ENCODE results near the gene JOSD1.
A peak's percentile ranks its signal among the peaks of the same experiment; 100 is the strongest.
"Not testable (repeated sequence)": the region's sequence is repeated elsewhere in the genome, so short reads cannot be mapped to it uniquely, and the experiment has no call there.

Gene JOSD1

DNA sequence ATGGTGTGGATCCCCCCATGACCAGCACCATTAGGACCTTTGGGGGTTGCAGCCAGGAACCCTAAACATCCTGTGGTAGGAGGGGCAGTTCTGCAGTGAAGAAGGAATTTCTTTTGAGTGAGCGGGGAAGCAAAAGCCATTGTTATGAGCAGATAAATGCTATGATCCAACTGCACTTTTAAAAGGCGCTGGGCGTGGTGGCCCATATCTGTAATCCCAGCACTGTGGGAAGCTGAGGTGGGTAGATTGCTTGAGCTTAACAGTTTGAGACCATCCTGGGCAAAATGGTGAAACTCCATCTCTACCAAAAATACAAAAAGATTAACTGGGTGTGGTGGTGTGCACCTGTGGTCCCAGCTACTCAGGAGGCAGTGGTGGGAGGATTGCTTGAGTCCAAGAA lies 24.9 kb downstream of the JOSD1 start:
- no peak for DNase-seq

DNA sequence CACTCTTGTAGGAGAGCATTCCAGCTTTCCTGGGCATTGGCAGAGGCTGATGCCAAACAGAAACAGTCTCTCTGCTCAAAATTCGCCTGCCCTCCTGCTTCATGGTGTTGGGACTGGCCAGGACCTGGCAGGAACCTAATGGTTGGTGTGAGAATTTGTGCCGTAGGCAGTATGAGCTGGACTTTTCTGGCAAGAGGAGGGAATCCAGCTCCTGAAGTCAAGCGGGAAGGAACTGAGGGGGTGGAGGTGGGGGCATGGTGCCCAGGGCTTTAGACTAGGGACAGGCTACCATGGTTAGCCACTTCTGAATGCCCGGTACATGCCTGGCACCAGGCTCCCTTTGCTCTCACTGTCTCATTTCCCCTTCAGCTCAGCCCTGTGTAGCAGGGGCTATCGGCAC lies 25.9 kb downstream of the JOSD1 start:
- no peak for DNase-seq

DNA sequence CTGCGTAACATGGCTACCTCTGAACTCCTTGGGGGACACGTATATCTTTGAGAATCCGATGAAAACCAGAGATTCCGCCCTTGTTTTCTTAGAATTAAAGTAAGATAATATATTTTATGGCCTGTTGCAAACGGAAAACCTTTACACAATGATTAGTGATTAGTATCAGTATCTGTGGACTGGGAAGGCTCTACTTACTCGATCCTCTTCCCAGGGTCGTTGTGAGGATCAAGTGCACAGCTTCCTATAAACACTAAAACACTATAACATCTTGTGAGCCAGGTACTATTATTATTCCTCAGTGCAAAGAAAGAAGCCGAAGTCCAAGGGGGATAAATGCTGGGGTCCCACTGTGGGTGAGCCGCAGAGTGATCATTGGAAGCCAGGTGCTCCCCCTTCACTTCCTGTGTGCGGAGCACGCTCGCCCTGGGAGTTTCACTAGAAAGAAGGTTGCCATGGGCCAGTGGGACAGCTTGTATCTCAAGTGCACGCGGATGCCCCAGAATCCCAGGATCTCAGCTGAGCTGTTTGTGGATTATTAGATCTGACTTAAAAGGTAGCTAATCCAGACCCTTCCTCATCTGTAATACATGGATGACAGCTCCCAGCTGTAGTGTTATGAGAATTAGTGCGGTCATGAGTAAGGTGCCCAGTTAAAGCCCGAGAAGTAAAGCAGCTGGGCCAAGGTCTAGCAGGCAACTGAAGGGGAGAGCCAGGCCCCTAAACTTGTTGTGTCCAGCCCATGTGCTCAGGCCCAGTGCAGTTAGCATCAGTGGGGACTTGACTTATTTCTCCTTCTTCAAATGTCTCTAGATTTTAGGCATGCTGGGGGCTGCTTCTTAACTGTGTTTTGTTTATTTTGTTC lies 43.5 kb downstream of the JOSD1 start:
- peak; percentile 4 to 34 for DNase-seq

DNA sequence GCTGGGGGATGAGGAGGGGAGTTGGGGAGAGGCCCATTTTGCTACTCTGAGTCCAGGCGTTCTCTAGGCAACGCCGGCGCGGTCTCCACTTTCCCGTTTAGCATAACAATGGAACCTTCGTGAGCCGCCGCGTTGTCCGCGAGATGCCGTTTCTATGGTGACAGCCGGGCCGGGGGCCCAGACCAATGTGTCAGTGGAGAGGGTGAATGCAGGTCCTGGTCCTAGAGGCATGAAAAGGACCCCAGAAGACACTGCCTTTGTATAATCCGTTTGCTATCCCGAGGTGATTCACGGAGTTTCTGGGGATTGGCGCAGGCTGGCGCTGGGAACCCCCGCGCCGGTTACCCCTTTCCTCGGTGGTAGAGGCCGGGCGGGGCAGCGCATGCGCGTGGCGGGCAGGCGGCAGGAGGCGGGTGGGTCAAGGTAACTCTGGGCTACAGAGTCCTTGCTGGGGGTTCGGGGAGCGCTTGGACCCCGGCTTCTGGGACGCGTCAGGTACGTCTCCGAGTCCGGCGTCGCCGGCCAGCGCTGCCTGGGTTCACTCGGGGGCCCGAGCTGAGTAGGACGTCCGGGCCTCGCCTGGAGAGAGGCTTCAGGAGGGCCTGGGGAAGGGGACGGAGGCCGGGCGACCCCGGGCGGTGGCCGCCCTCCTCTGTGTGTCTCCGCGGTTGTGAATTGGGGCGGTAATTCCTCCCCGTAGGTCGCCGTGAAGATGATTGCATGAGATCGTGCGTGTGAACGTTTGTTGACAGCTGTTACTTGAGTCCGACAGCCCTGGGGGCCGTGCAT lies 44.3 kb downstream of the JOSD1 start, which contains the start of the genes CBY1 and FAM227A:
Gene CBY1, plus strand, starts transcription at position 383 of the 789 bp plus-strand sequence. CDS start 11,417 bp downstream, outside the sequence.
Gene FAM227A, minus strand, starts transcription at position 137 of the 789 bp plus-strand sequence. CDS start 6,224 bp downstream, outside the sequence.
- DNase-seq = peak; percentile 83 to 88

DNA sequence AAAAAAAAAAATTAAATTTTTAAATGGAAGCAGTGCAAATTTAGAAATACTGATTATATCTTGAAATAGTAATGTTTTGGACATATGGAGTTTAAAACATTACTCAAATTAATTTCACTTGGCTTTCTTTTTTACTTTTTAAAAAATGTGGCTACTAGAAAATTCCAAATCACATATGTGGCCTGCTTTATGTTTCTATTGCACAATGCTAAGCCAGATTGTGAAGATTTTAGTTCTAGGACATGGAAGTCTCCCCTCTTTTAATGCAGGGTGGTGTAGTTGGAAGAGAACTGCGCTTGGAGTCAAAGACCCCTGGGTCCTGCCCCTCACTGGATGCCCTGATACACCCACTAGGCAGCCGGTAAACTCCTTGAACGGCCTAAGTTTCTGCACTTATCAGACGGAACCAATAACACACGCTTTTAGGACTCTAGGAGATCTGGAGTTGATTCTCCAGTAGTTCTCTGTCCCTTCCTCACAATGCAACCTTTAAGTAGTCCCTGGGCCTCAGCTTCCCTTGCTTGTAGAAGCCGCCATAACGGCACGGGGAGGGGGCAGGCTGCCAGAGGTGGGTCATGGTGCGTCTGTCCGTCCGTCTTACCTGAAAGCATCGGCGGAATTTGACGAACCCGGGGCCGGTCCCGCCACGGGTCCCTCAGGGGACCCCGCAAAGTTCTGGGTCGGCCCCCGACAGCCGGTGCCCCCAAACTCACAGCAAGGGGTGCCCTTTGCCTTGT lies 45.1 kb downstream of the JOSD1 start:
- no peak for DNase-seq

DNA sequence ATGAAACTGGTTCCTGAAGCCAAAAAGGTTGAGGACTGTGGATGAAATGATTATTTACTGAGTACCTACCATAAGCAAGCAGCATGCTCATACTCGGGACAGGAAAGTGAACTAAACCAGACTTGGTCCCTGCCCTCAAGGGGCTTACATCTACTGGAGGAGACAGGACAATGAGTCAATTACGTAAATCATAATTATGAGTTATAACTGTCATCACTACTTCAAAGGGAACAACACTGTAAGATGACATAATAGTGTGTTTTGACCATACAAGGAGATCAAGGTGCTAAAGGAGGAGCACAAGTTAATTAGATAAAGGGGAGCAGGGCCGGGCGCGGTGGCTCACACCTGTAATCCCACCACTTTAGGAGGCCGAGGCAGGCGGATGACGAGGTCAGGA lies 47.0 kb downstream of the JOSD1 start:
- DNase-seq = no peak

DNA sequence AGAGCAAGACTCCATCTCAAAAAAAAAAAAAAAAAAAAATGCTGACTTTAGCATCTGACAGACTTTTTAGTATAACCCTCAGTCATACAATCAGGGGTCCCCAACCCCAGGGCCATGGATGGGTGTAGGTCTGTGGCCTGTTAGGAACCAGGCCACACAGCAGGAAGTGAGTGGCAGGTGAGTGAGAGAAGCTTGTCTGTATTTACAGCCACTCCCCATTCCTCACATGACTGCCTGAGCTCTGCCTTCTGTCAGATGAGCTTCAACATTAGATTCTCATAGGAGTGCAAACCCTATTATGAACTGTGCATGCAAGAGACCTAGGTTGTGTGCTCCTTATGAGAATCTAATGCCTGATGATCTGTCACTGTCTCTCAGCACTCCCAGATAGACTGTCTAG lies 47.9 kb downstream of the JOSD1 start:
- DNase-seq = no peak

DNA sequence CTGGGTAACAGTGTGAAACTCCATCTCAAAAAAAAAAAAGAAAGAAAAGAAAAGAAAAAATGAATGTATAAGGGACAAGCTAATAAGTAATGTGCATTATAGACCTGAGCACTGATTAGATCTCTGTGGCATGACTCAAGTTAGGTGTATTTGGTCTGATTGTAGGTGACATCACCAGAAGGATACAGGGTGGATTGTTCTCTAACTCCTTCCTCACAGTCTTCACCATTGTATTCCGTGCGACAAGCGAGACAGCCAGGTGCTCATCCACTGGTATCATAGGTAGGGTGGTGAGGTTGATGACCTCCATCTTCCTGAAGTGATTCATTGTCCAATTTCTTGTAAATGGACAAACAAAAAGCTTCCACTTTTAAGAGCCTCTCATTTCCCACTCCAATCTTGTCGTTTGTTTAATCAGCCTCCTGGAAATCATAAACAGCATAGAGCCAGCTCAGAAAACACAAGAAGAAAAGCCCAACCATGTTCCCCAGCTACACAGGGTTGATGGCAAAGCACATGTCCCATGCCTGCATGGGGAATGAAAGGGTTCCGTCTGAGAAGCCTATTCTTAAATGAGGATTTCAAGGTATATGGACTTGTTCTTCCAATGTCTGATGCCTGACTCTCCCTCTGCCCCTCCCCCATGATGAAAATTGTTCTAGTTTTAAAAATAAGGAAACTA lies 50.8 kb downstream of the JOSD1 start:
- DNase-seq = no peak

DNA sequence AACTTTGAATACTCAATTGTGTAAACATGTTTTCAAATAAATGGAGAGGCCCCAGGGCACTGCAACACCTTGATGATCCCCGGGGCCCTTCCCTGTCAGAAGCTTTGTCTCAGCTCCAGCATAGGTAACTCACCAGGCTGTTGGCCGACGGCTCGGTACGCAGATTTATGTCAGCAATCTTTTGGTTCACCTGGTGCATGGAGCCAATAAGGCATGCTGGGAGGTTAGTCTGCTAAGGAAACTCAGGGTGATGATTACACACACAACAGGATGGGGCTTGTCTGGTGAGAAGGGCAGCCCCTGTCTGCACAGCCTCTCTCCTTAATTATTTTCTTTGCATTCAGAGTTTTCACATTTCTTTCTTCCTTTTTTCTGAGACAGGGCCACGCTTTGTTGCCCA lies 55.3 kb downstream of the JOSD1 start:
- DNase-seq = no peak

DNA sequence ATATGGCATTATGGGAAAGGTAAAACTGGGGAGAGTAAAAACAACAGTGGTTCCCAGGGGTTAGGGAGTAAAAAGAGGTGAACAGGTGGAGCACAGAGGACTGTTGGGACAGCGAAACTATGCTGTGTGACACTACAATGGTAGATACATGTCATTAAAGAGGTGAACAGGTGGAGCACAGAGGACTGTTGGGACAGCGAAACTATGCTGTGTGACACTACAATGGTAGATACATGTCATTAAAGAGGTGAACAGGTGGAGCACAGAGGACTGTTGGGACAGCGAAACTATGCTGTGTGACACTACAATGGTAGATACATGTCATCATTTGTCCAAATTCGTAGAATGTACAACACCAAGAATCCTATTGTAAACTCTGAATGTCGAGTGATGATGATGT lies 56.5 kb downstream of the JOSD1 start:
- DNase-seq = not testable (repeated sequence)

DNA sequence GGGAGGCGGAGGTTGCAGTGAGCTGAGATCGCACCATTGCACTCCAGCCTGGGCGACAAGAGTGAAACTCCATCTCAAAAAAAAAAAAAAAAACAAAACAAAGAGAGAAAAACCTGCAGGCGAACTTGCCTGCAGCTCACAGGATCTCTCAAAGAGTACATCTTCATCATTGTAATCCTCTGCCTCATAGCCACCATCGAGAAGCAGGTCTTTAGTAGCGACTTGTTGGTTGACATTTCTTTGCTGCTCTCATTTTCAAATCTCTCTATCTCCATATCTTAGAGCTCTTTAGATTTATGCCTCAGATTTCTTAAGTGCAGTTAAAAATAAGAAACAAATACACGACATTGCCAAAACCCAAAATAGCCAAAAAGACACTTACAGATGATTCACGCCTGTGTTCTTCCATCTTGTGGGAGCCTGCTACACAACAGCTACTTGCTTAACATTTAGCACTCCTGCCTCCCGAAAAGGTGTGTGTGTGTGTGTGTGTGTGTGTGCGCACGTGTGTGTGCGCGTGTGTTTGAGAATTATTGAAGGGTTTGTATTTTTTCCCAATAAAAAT lies 59.2 kb downstream of the JOSD1 start:
- no peak for DNase-seq

DNA sequence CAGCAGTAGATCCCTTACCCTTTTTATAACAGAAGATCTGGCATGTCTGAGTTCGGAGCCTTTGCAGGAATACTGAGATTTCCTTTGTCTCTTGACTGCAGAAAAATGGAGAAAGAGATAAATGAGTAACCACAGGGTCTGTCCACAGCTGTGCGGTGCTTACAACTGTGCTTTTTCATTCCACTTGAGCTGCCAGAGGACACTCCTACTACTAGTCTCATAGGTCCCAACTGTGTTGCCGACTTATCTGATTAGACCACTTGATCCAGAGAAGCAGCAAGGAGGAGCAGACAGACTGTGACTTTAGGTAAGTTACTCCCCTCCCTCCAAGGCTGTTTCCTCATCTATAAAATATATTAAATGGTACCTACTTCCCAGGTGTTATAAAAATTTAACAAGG lies 62.0 kb downstream of the JOSD1 start:
- DNase-seq = no peak

DNA sequence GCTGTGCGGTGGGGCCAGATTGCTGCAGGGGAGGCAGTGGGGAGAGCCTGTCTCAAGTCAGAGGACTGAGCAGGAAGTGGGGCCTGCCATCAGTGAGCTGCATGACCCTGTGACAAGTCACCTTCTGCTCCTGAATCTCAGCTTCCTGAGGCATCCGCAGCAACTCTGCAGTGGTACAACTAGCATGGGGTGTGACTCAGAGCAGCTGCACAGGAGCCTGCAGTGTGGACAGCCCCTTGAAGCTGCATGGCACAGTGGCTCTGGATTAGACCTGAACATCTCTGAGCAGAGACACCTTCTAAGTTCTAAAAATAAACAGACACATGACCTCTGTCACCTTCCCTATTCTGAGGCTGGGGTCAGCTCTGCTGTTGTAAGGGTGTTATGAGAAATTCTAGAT lies 62.5 kb downstream of the JOSD1 start:
- no peak for DNase-seq

Measured in CD4-positive, alpha-beta T cell treated with Interferon alpha-2 for 1 hour (primary cell).